Measurements from ENCODE around the gene HYOU1. TPM values are rescaled to one million over a fixed set of nuclear protein-coding genes. Genes with fewer than 3 reads are reported as not detected.

The HYOU1 gene
- total and polyA plus RNA-seq, 2 of the 8 experiments (the other 6 are each of a cell fraction or from before 2014, with no cell fraction given) = 239 to 295 TPM

GRCh38 chr11:119047205-119047604 is 9.8 kb downstream of the HYOU1 start (continued):
- no peak for TF ChIP-seq CHD7 (IDR thresholded peaks at IDR 0.05; ENCODE audit: insufficient replicate concordance, low read length)
- TF ChIP-seq FOSL1 (IDR thresholded peaks at IDR 0.05; ENCODE audit: insufficient read depth, low read depth, low read length) = no peak
- TF ChIP-seq ATF3 (IDR thresholded peaks at IDR 0.05; ENCODE audit: insufficient read depth, low read depth, low read length) = no peak
- TF ChIP-seq POLR2AphosphoS5 (IDR thresholded peaks at IDR 0.05; ENCODE audit: low read depth, low read length) = no peak
- TF ChIP-seq CBX8 (IDR thresholded peaks at IDR 0.05; ENCODE audit: borderline replicate concordance, low read depth, low read length) = no peak
- no peak for TF ChIP-seq GTF2F1 (IDR thresholded peaks at IDR 0.05; ENCODE audit: borderline replicate concordance, low read depth, low read length)
- TF ChIP-seq CTBP2 (IDR thresholded peaks at IDR 0.05; ENCODE audit: borderline replicate concordance, insufficient read depth, insufficient read length, low read length) = no peak
- no peak for TF ChIP-seq YY1 (IDR thresholded peaks at IDR 0.05; ENCODE audit: low read depth, low read length)
- TF ChIP-seq SIRT6 (IDR thresholded peaks at IDR 0.05; ENCODE audit: low read length) = no peak
- no peak for TF ChIP-seq CREB1 (IDR thresholded peaks at IDR 0.05)

All from H1 (cell line).